ENCODE measurements around the gene TRAF3IP1.
"Not testable (repeated sequence)": the region's sequence is repeated elsewhere in the genome, so short reads cannot be mapped to it uniquely, and the experiment has no call there.

TRAF3IP1 gene

GRCh38 chr2:238305092-238305862, 15.0 kb upstream of the TRAF3IP1 start:
- peak; percentile 46 for TF ChIP-seq CTCF (conservative IDR thresholded peaks at IDR 0.05)
- no peak overlapping the region for H3K27ac ChIP-seq

GRCh38 chr2:238305965-238306671, 14.2 kb upstream of the TRAF3IP1 start:
- no peak overlapping the region for H3K27ac ChIP-seq
- no peak for TF ChIP-seq CTCF (conservative IDR thresholded peaks at IDR 0.05)

GRCh38 chr2:238306672-238306998, 13.7 kb upstream of the TRAF3IP1 start:
- no peak for TF ChIP-seq CTCF (conservative IDR thresholded peaks at IDR 0.05)
- H3K27ac ChIP-seq: no peak overlapping the region

GRCh38 chr2:238308177-238308576, 12.1 kb upstream of the TRAF3IP1 start:
- no peak for TF ChIP-seq CTCF (conservative IDR thresholded peaks at IDR 0.05)
- H3K27ac ChIP-seq: no peak overlapping the region

- H3K27ac ChIP-seq: not testable (repeated sequence)
These were observed 9.6 kb upstream of the TRAF3IP1 start for GRCh38 chr2:238310721-238311120.

GRCh38 chr2:238313289-238313990, 6.9 kb upstream of the TRAF3IP1 start:
- no peak for TF ChIP-seq CTCF (conservative IDR thresholded peaks at IDR 0.05)
- H3K27ac ChIP-seq: no peak overlapping the region

GRCh38 chr2:238313991-238314350, 6.3 kb upstream of the TRAF3IP1 start:
- no peak for TF ChIP-seq CTCF (conservative IDR thresholded peaks at IDR 0.05)
- H3K27ac ChIP-seq: no peak overlapping the region

Data from VCaP (cell line).